GM19043 (cell line): ENCODE data around the gene GUCY2F.

Experiments used
- ATAC-seq: cut with Tn5 transposase; IDR thresholded peaks from one replicate; pipeline ENCODE4 v1.9.1; 2021; ENCODE audit warnings: low read depth; ENCODE audit not compliant: unreplicated experiment

The GUCY2F gene

DNA sequence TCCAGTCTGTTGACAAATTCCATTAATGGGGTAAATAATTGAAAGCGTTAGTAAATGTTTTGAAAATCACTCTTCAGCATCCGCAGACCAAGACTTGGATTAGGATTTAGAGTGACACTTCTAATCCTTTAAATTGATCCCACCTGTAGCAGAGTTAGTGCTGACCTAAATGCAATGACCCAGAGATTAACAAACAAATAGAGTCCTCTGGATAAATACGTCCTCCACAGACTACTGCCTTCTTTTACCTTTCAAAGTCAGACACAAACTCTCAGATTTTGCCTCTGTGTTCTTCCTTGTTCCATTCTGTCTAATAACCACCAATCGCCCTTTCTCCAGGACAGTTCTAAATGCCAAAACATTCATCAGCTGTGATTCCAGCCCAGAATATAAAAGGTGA is at the start of gene GUCY2F:
Gene GUCY2F, minus strand, starts transcription at position 101 of the 400 bp plus-strand sequence. CDS start 6,150 bp downstream, outside the sequence.
- ATAC-seq: no peak

- no peak for ATAC-seq
Observed at GRCh38 chrX:109519001-109519400, 37.1 kb upstream of the GUCY2F start.

- no peak for ATAC-seq
Observed at GRCh38 chrX:109511113-109511512, 29.2 kb upstream of the GUCY2F start.

GRCh38 chrX:109508915-109509314 is 27.0 kb upstream of the GUCY2F start:
- ATAC-seq: no peak

DNA sequence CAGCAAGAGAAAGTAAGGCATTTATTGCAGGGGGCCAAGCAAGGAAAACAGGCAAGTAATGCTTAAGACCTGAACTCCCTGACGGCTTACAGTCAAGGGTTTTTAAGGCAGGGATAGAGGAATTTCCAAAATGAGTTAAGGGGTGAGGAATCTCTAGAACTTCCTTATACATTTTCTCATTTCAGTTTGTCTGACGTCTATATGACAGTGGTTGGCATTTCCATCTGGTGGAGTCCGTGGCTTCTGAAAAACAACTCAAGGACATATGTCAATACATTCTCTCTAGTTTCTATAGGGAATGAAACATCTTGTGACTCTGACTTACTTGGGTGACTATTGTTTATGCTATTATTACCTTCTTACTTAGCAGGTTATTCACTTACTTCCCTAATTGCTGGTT is 19.3 kb upstream of the GUCY2F start:
- ATAC-seq: no peak

GRCh38 chrX:109498434-109498833 is 16.5 kb upstream of the GUCY2F start:
- no peak for ATAC-seq

GRCh38 chrX:109489174-109489573 is 7.3 kb upstream of the GUCY2F start:
- no peak for ATAC-seq

DNA sequence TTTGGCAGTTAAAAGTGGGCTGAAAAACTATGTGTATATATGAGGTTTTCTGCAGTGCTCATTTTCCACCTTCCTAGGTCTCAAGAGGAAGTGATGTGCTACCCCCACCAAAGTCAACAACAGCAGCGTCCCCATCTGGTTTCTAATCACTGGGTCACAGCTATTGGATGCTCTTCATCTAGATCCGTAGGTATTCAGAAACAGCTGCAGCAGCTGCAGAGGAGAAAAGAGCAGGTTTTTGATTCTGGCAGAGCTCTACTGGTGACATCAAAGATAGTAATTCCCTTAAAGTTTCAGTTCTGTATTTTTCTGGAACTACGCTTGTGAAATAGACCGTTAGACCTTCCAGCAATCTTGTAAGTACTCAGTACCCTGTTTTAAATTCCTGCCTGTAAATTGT is 5.8 kb upstream of the GUCY2F start:
- peak; percentile 64 for ATAC-seq

- ATAC-seq: no peak
Observed at GRCh38 chrX:109485470-109486340, 3.8 kb upstream of the GUCY2F start.

DNA sequence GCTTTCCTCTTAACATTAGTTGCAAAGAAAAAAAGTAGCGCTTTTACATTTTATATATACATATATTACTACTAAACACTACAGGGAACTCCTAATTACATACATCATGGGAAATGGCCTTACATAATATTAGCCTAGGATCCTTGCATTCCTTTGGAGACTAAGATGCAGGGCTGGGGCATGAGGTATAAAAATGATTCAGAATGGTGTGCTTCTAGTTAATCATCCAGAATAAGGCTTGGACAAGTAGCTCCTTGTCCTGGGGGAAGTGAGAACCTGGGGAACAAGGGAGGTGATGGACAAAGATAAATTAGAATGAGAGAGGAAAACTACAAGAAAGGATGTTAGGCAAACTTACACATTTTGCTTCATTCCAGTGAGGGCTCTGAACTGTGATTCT is 3.0 kb upstream of the GUCY2F start:
- no peak for ATAC-seq

DNA sequence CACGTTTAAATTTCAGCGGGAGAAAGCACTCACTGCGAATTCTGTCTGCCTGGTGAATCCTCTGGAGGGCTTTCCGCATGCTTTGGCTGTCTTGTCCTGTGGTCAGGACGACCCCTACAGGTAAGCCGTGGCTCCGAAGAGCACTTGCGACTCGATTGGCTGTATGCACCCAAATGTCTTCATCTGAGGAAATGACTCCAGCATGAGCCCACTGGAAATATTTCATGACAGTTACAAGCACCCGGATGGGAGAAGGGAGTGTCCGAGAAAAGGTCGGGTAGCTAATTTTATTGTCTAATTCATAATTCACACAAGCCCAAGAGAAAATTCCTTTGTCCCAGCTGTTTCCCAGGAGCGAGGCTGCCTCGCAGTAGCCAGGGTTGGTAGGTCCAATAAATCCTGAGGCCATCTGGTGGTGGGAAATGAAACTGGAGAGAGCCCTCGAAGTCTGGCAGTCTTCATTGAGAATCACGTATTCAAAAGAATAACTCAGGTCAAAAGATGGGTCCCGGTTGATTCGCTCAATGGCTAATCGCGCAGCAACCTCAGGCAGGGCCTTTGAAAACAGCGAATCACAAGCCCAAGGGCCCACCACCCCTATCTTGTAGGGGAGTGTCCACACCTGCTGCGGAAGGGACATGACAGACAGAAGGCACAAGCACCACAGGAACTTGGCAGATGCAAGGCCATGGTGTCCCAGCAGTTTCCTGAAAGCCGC is 6.6 kb downstream of the GUCY2F start:
- no peak for ATAC-seq

- ATAC-seq: no peak
Observed at GRCh38 chrX:109472939-109473735, 8.7 kb downstream of the GUCY2F start.

GRCh38 chrX:109464231-109464630 is 17.7 kb downstream of the GUCY2F start:
- no peak for ATAC-seq

GRCh38 chrX:109463784-109464183 is 18.1 kb downstream of the GUCY2F start:
- no peak for ATAC-seq

GRCh38 chrX:109448282-109448938 is 33.5 kb downstream of the GUCY2F start:
- no peak for ATAC-seq

DNA sequence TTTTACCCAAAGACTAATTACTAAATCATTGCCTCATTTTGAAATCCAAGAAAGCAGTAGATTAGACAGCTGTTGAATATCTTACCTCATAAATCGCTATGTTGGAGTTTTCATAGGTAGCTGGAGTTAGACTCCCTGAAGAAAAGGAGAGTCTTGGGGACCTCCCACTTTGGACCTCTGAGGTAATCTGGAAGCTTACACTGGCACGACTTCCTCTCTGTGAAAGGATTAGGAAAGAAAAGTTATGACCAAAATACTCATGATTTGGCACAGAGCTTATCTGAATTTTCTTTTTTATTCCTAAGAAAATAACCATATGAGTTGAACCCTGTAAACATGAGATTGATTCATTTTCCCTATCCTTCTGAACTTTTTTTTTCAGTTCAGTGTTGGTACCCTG is 40.6 kb downstream of the GUCY2F start:
- ATAC-seq: no peak

GRCh38 chrX:109440475-109440874 is 41.4 kb downstream of the GUCY2F start:
- ATAC-seq: peak; percentile 86

GRCh38 chrX:109409181-109409580 is 72.7 kb downstream of the GUCY2F start:
- no peak for ATAC-seq

DNA sequence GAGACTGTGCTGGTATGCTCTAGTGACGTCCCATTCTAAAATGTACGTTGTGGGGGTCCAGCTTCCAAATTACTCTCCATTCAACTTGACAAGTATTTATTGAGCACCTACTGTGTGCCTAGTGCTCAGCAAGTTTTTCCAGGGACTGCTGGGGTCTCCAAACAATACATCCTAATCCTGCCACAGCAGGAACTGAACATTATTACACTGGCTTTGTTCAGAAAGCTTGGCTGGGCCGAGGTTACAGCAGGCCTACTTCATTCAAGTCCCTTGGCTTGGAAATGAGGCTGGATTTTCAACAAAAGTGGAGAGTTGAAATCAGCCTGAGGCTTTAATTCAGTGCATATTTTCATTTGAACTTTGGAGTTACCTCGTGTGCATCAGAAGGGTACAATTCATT is 78.0 kb downstream of the GUCY2F start:
- ATAC-seq: no peak

DNA sequence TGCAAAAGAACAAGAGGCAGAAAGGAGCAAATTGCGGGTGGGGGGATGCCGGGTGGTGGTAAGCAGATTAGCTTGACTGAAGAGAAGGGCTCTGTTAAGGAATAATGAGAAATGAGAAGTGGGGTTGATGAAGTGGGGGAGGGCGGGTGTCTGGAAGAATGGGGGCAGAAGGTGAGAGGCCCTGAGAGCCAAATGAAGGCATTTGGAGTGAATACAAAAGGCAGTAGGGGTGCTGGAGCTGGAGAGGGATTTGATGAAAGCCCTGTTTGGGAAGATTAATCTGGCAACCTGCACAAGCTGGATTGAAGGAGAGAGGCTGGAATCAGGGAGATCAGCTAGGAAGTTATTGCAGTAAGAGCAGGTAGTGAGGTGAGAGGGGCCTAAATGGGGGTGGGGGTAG is 82.1 kb downstream of the GUCY2F start:
- no peak for ATAC-seq

GRCh38 chrX:109398833-109399232 is 83.1 kb downstream of the GUCY2F start:
- ATAC-seq: no peak
